Peyer's patch (tissue), 4 donors: ENCODE results near the gene NOL4L. TPM values are rescaled to one million over a fixed set of nuclear protein-coding genes. Genes with fewer than 3 reads are reported as not detected.

Experiments used
- DNase-seq, 3 donors: peaks; one replicate each; pipeline ENCODE4 v3.0.0-alpha.2; 2017 to 2019
- H3K27ac ChIP-seq, 4 donors: fragments of 200-600 bp; sonication (generic); one replicate each; pipeline ENCODE4 v1.5.1; 2016 to 2019
- H3K27me3 ChIP-seq, 2 donors: fragments of 200-600 bp; sonication (generic); one replicate each; pipeline ENCODE4 v1.5.1; 2019
- H3K36me3 ChIP-seq, 3 donors: fragments of 200-600 bp; sonication (generic); one replicate each; pipeline ENCODE4 v1.5.1; 2016 to 2019
- H3K4me1 ChIP-seq, 4 donors: fragments of 200-600 bp; sonication (generic); one replicate each; pipeline ENCODE4 v1.5.1; 2016 to 2019
- H3K4me3 ChIP-seq, 4 donors: fragments of 200-600 bp; sonication (generic); 1 replicate in 3 of 4; 2 replicates in 1 of 4; pipeline ENCODE4 v1.5.1; 2016 to 2019; ENCODE audit warnings: mild to moderate bottlenecking in 1 of 4
- H3K9me3 ChIP-seq, 4 donors: fragments of 200-600 bp; sonication (generic); one replicate each; pipeline ENCODE4 v1.5.1; 2016 to 2019; ENCODE audit warnings: mild to moderate bottlenecking in 1 of 4
- POLR2A ChIP-seq, 2 donors: fragments of 450-650 bp; IDR thresholded peaks; one replicate each; pipeline ENCODE4 v1.5.1; 2017; ENCODE audit warnings: antibody characterized with exemption in 2 of 2, mild to moderate bottlenecking in 2 of 2, moderate library complexity in 2 of 2
- total RNA-seq, 4 donors: library from RNA; depleted of rRNA; stranded (reverse); fragments of >200 nt; gene quantifications; one replicate each; pipeline ENCODE4 v1.1.0, GENCODE V29; 2016
- TF ChIP-seq, protein P1 (sequence below), 6 experiments: fragments of 450-650 bp in 4 of 6; fragments of 200-600 bp in 2 of 6; sonication (generic) in 1 of 6; IDR thresholded peaks; one replicate each; pipeline ENCODE4 v1.5.1; 2017 to 2019; ENCODE audit warnings: antibody characterized with exemption in 6 of 6, mild to moderate bottlenecking in 3 of 6, moderate library complexity in 1 of 6

The NOL4L gene
- total RNA-seq, 4 donors from 2014 or later, result 44.6 to 134 (median 109) TPM

GRCh38 chr20:32544893-32545840, 40.0 kb downstream of the NOL4L start:
- no peak overlapping the region for H3K27ac ChIP-seq
- TF ChIP-seq, protein P1, sequence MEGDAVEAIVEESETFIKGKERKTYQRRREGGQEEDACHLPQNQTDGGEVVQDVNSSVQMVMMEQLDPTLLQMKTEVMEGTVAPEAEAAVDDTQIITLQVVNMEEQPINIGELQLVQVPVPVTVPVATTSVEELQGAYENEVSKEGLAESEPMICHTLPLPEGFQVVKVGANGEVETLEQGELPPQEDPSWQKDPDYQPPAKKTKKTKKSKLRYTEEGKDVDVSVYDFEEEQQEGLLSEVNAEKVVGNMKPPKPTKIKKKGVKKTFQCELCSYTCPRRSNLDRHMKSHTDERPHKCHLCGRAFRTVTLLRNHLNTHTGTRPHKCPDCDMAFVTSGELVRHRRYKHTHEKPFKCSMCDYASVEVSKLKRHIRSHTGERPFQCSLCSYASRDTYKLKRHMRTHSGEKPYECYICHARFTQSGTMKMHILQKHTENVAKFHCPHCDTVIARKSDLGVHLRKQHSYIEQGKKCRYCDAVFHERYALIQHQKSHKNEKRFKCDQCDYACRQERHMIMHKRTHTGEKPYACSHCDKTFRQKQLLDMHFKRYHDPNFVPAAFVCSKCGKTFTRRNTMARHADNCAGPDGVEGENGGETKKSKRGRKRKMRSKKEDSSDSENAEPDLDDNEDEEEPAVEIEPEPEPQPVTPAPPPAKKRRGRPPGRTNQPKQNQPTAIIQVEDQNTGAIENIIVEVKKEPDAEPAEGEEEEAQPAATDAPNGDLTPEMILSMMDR (IDR thresholded peaks at IDR 0.05), result no peak
- no peak for TF ChIP-seq POLR2A (IDR thresholded peaks at IDR 0.05)
- H3K9me3 ChIP-seq, result no peaks in the 10 kb centered on the region
- DNase-seq, result no peak
- no peaks in the 10 kb centered on the region for H3K36me3 ChIP-seq
- no peak overlapping the region for H3K4me3 ChIP-seq
- H3K27me3 ChIP-seq, result no peaks in the 10 kb centered on the region
- peaks cover 0 to 5% (median 2%) of the 10 kb centered on the region in 4 donors for H3K4me1 ChIP-seq

DNA sequence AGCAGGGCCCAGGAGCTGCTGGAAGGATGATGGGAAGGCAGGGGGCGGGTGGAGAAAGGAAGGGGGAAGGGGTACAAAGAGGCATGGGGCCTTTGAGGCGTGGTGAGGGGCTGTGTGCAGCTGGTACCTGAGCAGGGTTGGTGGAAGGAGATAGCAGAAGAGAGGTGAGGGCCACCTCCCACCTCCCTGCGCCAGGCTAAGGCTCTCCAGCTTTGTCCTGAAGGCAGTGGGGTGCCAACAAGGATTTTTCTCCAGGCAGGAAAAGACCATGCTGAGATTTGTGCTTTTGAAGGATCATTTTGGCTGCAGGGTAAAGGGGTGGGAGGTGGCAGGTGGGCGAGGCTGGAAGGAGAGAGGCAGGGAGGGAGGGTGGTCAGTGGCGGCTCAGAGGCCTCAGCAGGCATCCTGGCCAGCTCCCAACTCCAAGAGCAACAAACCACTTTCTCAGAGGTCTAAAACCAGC, 40.8 kb downstream of the NOL4L start:
- H3K36me3 ChIP-seq, result no peaks in the 10 kb centered on the region
- TF ChIP-seq, protein P1 (IDR thresholded peaks at IDR 0.05), result no peak
- TF ChIP-seq POLR2A (IDR thresholded peaks at IDR 0.05), result no peak
- no peak for DNase-seq
- no peaks in the 10 kb centered on the region for H3K27me3 ChIP-seq
- H3K27ac ChIP-seq, result no peak overlapping the region
- no peaks in the 10 kb centered on the region for H3K9me3 ChIP-seq
- H3K4me3 ChIP-seq, result no peak overlapping the region
- peaks cover 0 to 13% (median 6%) of the 10 kb centered on the region in 4 donors for H3K4me1 ChIP-seq

DNA sequence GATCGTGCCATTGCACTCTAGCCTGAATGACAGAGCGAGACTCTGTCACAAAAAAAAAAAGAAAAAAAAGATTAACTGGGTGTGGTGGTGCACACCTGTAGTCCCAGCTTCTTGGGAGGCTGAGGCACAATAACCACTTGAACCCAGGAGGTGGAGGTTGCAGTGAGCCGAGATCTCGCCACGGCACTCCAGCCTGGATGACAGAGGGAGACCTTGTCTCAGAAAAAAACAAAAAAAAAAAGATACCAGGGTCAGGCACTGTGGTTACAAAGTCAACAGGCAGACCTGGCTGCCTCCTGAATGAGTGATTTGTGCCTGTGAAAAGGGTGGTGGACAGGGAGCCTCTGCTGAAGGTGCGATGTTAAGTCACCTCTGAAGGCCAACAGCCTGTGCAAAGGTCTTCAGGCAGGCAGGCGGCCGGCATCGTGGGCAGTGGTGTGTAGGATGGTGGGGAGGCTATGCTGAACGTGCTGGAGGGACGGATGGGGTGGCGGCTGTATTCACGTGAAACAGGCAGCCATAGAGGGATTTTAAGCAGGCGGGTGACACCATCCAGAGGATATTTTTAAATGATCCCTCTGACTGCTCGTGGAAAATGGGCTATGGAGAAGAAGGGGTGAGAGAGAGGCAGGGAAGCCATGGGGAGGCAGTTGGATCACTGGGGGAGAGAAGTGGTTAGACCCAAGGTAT, 41.4 kb downstream of the NOL4L start:
- Histone ChIP-seq H3K4me1 (peaks cover under 1 to 19% (median 12%) of the 10 kb centered on the region in 4 donors), H3K27me3 (no peaks in the 10 kb centered on the region), H3K36me3 (no peaks in the 10 kb centered on the region), H3K27ac (no peak overlapping the region), H3K9me3 (no peaks in the 10 kb centered on the region), H3K4me3 (no peak overlapping the region)
- DNase-seq, result no peak
- no peak for TF ChIP-seq POLR2A (IDR thresholded peaks at IDR 0.05)
- TF ChIP-seq, protein P1 (IDR thresholded peaks at IDR 0.05), result no peak

DNA sequence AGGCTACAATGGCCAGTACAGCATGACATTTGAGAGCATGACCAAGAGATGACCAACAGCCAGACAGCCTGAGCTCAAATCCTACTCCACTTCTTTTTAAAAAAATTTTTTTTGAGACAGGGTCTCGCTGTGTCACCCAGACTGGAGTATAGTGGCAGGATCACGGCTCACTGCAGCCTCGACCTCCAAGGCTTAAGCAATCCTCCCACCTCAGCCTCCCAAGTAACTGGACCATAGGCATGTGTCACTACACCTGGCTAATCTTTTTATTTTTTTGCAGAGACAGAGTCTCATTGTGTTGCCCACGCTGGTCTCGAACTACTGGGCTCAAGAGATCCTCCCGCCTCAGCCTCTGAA, 42.9 kb downstream of the NOL4L start:
- Histone ChIP-seq H3K27ac (no peak overlapping the region), H3K4me1 (peaks cover 5 to 32% (median 21%) of the 10 kb centered on the region in 4 donors), H3K9me3 (no peaks in the 10 kb centered on the region), H3K36me3 (no peaks in the 10 kb centered on the region), H3K4me3 (no peak overlapping the region), H3K27me3 (no peaks in the 10 kb centered on the region)
- DNase-seq, result no peak
- TF ChIP-seq, protein P1 (IDR thresholded peaks at IDR 0.05), result no peak
- no peak for TF ChIP-seq POLR2A (IDR thresholded peaks at IDR 0.05)

GRCh38 chr20:32541323-32542258, 43.5 kb downstream of the NOL4L start:
- no peaks in the 10 kb centered on the region for H3K36me3 ChIP-seq
- H3K4me1 ChIP-seq, result peaks cover 5 to 37% (median 23%) of the 10 kb centered on the region in 4 donors
- no peaks in the 10 kb centered on the region for H3K9me3 ChIP-seq
- H3K4me3 ChIP-seq, result no peak overlapping the region
- TF ChIP-seq, protein P1 (IDR thresholded peaks at IDR 0.05), result no peak
- TF ChIP-seq POLR2A (IDR thresholded peaks at IDR 0.05), result no peak
- peak overlapping the region in 1 of 4 donors; percentile 89 for H3K27ac ChIP-seq
- no peak for DNase-seq
- no peaks in the 10 kb centered on the region for H3K27me3 ChIP-seq
